Thyroid gland (tissue), 4 donors: Measurements from ENCODE around the gene INAFM2.

Experiments
- POLR2A ChIP-seq, 2 donors: fragments of 450-650 bp; IDR thresholded peaks; one replicate each; pipeline ENCODE4 v1.6.1; 2017; ENCODE audit warnings: antibody characterized with exemption in 2 of 2, mild to moderate bottlenecking in 2 of 2, moderate library complexity in 1 of 2
- TF ChIP-seq, protein P1 (sequence below), 6 experiments: fragments of 200-600 bp in 3 of 6; fragments of 450-650 bp in 3 of 6; sonication (generic) in 3 of 6; IDR thresholded peaks; one replicate each; pipeline ENCODE4 v1.5.1; 2016 to 2019; ENCODE audit warnings: antibody characterized with exemption in 6 of 6, mild to moderate bottlenecking in 2 of 6, inconsistent platforms in 1 of 6, moderate library complexity in 1 of 6

GRCh38 chr15:40293905-40294895 lies 29.3 kb upstream of the INAFM2 start:
- TF ChIP-seq, protein P1, sequence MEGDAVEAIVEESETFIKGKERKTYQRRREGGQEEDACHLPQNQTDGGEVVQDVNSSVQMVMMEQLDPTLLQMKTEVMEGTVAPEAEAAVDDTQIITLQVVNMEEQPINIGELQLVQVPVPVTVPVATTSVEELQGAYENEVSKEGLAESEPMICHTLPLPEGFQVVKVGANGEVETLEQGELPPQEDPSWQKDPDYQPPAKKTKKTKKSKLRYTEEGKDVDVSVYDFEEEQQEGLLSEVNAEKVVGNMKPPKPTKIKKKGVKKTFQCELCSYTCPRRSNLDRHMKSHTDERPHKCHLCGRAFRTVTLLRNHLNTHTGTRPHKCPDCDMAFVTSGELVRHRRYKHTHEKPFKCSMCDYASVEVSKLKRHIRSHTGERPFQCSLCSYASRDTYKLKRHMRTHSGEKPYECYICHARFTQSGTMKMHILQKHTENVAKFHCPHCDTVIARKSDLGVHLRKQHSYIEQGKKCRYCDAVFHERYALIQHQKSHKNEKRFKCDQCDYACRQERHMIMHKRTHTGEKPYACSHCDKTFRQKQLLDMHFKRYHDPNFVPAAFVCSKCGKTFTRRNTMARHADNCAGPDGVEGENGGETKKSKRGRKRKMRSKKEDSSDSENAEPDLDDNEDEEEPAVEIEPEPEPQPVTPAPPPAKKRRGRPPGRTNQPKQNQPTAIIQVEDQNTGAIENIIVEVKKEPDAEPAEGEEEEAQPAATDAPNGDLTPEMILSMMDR (IDR thresholded peaks at IDR 0.05), result no peak
- TF ChIP-seq POLR2A (IDR thresholded peaks at IDR 0.05), result no peak
